ENCODE results near the gene TEX53.

Gene TEX53

GRCh38 chr9:114674076-114674797 is 16.6 kb upstream of the TEX53 start:
- ChIA-PET POLR2A (no interaction called here), CTCF (interaction anchor here (0.7 to 1.8 kb wide), 5 partner anchors 8 to 342 kb away, joined by 3 to 5 read pairs (median 3); partner anchors contain the start of gene ATP6V1G1)
- Histone ChIP-seq H3K27me3 (replicated peaks in 2 of 5; ENCODE audit: control insufficient read depth in 4 of 5, insufficient read depth in 5 of 5, low read length in 4 of 5) (no peaks in the 10 kb centered on the region), H3K27ac (ENCODE audit: insufficient read depth in 1 of 2, low read depth in 1 of 2, low read length in 2 of 2, poor library complexity in 1 of 2, severe bottlenecking in 2 of 2) (no peak overlapping the region), H3K4me1 (ENCODE audit: control extremely low read depth in 1 of 4, control insufficient read depth in 4 of 4, insufficient read depth in 4 of 4, low read length in 3 of 4) (peaks cover 6 to 20% (median 15%) of the 10 kb centered on the region in 4 experiments), H3K4me3 (ENCODE audit: control insufficient read depth in 1 of 7, extremely low read depth in 1 of 7, insufficient read depth in 4 of 7, low read depth in 2 of 7, low read length in 6 of 7) (no peak overlapping the region), H3K9me3 (ENCODE audit: control extremely low read depth in 1 of 5, control insufficient read depth in 4 of 5, insufficient read depth in 2 of 5, low read depth in 1 of 5, low read length in 4 of 5) (no peaks in the 10 kb centered on the region), H3K36me3 (ENCODE audit: control insufficient read depth in 4 of 4, insufficient read depth in 4 of 4, low read length in 3 of 4) (no peaks in the 10 kb centered on the region)
- WGBS (ENCODE audit: insufficient coverage), result 100% methylated on average over 2 of the region's 2 CpGs
- no peak for DNase-seq

- H3K36me3 ChIP-seq (ENCODE audit: control insufficient read depth in 4 of 4, insufficient read depth in 4 of 4, low read length in 3 of 4), result no peaks in the 10 kb centered on the region
- no peaks in the 10 kb centered on the region for H3K9me3 ChIP-seq (ENCODE audit: control extremely low read depth in 1 of 5, control insufficient read depth in 4 of 5, insufficient read depth in 2 of 5, low read depth in 1 of 5, low read length in 4 of 5)
- 91% methylated on average over 1 of the region's 1 CpG for WGBS (ENCODE audit: insufficient coverage)
- CTCF ChIA-PET, result interaction anchor here (1.3 to 3.0 kb wide), 3 partner anchors 10 to 236 kb away, joined by 4 to 14 read pairs (median 9); partner anchors contain the start of gene TEX48
- POLR2A ChIA-PET, result no interaction called here
- H3K27me3 ChIP-seq (replicated peaks in 2 of 5; ENCODE audit: control insufficient read depth in 4 of 5, insufficient read depth in 5 of 5, low read length in 4 of 5), result no peaks in the 10 kb centered on the region
- H3K4me3 ChIP-seq (ENCODE audit: control insufficient read depth in 1 of 7, extremely low read depth in 1 of 7, insufficient read depth in 4 of 7, low read depth in 2 of 7, low read length in 6 of 7), result no peak overlapping the region
- no peak overlapping the region for H3K27ac ChIP-seq (ENCODE audit: insufficient read depth in 1 of 2, low read depth in 1 of 2, low read length in 2 of 2, poor library complexity in 1 of 2, severe bottlenecking in 2 of 2)
- peaks cover 0 to 5% (median 3%) of the 10 kb centered on the region in 4 experiments for H3K4me1 ChIP-seq (ENCODE audit: control extremely low read depth in 1 of 4, control insufficient read depth in 4 of 4, insufficient read depth in 4 of 4, low read length in 3 of 4)
- DNase-seq, result no peak
These were observed 14.0 kb upstream of the TEX53 start for GRCh38 chr9:114671605-114672004.

- Histone ChIP-seq H3K4me1 (ENCODE audit: control extremely low read depth in 1 of 4, control insufficient read depth in 4 of 4, insufficient read depth in 4 of 4, low read length in 3 of 4) (no peaks in the 10 kb centered on the region), H3K27me3 (replicated peaks in 2 of 5; ENCODE audit: control insufficient read depth in 4 of 5, insufficient read depth in 5 of 5, low read length in 4 of 5) (no peaks in the 10 kb centered on the region), H3K9me3 (ENCODE audit: control extremely low read depth in 1 of 5, control insufficient read depth in 4 of 5, insufficient read depth in 2 of 5, low read depth in 1 of 5, low read length in 4 of 5) (no peaks in the 10 kb centered on the region), H3K36me3 (ENCODE audit: control insufficient read depth in 4 of 4, insufficient read depth in 4 of 4, low read length in 3 of 4) (no peaks in the 10 kb centered on the region), H3K4me3 (ENCODE audit: control insufficient read depth in 1 of 7, extremely low read depth in 1 of 7, insufficient read depth in 4 of 7, low read depth in 2 of 7, low read length in 6 of 7) (no peak overlapping the region), H3K27ac (ENCODE audit: insufficient read depth in 1 of 2, low read depth in 1 of 2, low read length in 2 of 2, poor library complexity in 1 of 2, severe bottlenecking in 2 of 2) (no peak overlapping the region)
- no peak for DNase-seq
- CTCF ChIA-PET, result interaction anchor here (3.0 kb wide), 1 partner anchor 8 kb away, joined by 9 read pairs; no protein-coding TSS in a partner anchor
- POLR2A ChIA-PET, result no interaction called here
These were observed 12.4 kb upstream of the TEX53 start for GRCh38 chr9:114669961-114670360.

- Histone ChIP-seq H3K27me3 (replicated peaks in 2 of 5; ENCODE audit: control insufficient read depth in 4 of 5, insufficient read depth in 5 of 5, low read length in 4 of 5) (no peaks in the 10 kb centered on the region), H3K36me3 (ENCODE audit: control insufficient read depth in 4 of 4, insufficient read depth in 4 of 4, low read length in 3 of 4) (no peaks in the 10 kb centered on the region), H3K27ac (ENCODE audit: insufficient read depth in 1 of 2, low read depth in 1 of 2, low read length in 2 of 2, poor library complexity in 1 of 2, severe bottlenecking in 2 of 2) (no peak overlapping the region), H3K9me3 (ENCODE audit: control extremely low read depth in 1 of 5, control insufficient read depth in 4 of 5, insufficient read depth in 2 of 5, low read depth in 1 of 5, low read length in 4 of 5) (no peaks in the 10 kb centered on the region), H3K4me3 (ENCODE audit: control insufficient read depth in 1 of 7, extremely low read depth in 1 of 7, insufficient read depth in 4 of 7, low read depth in 2 of 7, low read length in 6 of 7) (no peak overlapping the region), H3K4me1 (ENCODE audit: control extremely low read depth in 1 of 4, control insufficient read depth in 4 of 4, insufficient read depth in 4 of 4, low read length in 3 of 4) (no peaks in the 10 kb centered on the region)
- ChIA-PET CTCF (interaction anchor here (0.7 to 1.6 kb wide), 3 partner anchors 10 to 161 kb away, joined by 3 to 5 read pairs (median 3); no protein-coding TSS in a partner anchor), POLR2A (no interaction called here)
- no peak for DNase-seq
- WGBS (ENCODE audit: insufficient coverage), result 80% methylated on average over 1 of the region's 6 CpGs
These were observed 10.5 kb upstream of the TEX53 start for GRCh38 chr9:114668146-114668545.

- peaks cover 0 to 8% (median 5%) of the 10 kb centered on the region in 4 experiments for H3K4me1 ChIP-seq (ENCODE audit: control extremely low read depth in 1 of 4, control insufficient read depth in 4 of 4, insufficient read depth in 4 of 4, low read length in 3 of 4)
- no peak for DNase-seq
- POLR2A ChIA-PET, result no interaction called here
- H3K9me3 ChIP-seq (ENCODE audit: control extremely low read depth in 1 of 5, control insufficient read depth in 4 of 5, insufficient read depth in 2 of 5, low read depth in 1 of 5, low read length in 4 of 5), result no peaks in the 10 kb centered on the region
- no peaks in the 10 kb centered on the region for H3K36me3 ChIP-seq (ENCODE audit: control insufficient read depth in 4 of 4, insufficient read depth in 4 of 4, low read length in 3 of 4)
- no peak overlapping the region for H3K4me3 ChIP-seq (ENCODE audit: control insufficient read depth in 1 of 7, extremely low read depth in 1 of 7, insufficient read depth in 4 of 7, low read depth in 2 of 7, low read length in 6 of 7)
- no peaks in the 10 kb centered on the region for H3K27me3 ChIP-seq (replicated peaks in 2 of 5; ENCODE audit: control insufficient read depth in 4 of 5, insufficient read depth in 5 of 5, low read length in 4 of 5)
- CTCF ChIA-PET, result interaction anchor here (1.0 to 2.4 kb wide), 6 partner anchors 9 to 17 kb away, joined by 3 to 10 read pairs (median 4); no protein-coding TSS in a partner anchor
- WGBS (ENCODE audit: insufficient coverage), result 83% methylated on average over 2 of the region's 4 CpGs
- no peak overlapping the region for H3K27ac ChIP-seq (ENCODE audit: insufficient read depth in 1 of 2, low read depth in 1 of 2, low read length in 2 of 2, poor library complexity in 1 of 2, severe bottlenecking in 2 of 2)
These were observed 9.2 kb upstream of the TEX53 start for GRCh38 chr9:114666851-114667250.

- H3K36me3 ChIP-seq (ENCODE audit: control insufficient read depth in 4 of 4, insufficient read depth in 4 of 4, low read length in 3 of 4), result no peaks in the 10 kb centered on the region
- ChIA-PET CTCF (interaction anchor here (0.9 to 2.4 kb wide), 8 partner anchors 9 to 366 kb away, joined by 3 to 10 read pairs (median 4); no protein-coding TSS in a partner anchor), POLR2A (no interaction called here)
- peaks cover 0 to 8% (median 5%) of the 10 kb centered on the region in 4 experiments for H3K4me1 ChIP-seq (ENCODE audit: control extremely low read depth in 1 of 4, control insufficient read depth in 4 of 4, insufficient read depth in 4 of 4, low read length in 3 of 4)
- 100% methylated on average over 4 of the region's 5 CpGs for whole genome bisulfite sequencing (ENCODE audit: insufficient coverage)
- no peaks in the 10 kb centered on the region for H3K27me3 ChIP-seq (replicated peaks in 2 of 5; ENCODE audit: control insufficient read depth in 4 of 5, insufficient read depth in 5 of 5, low read length in 4 of 5)
- no peaks in the 10 kb centered on the region for H3K9me3 ChIP-seq (ENCODE audit: control extremely low read depth in 1 of 5, control insufficient read depth in 4 of 5, insufficient read depth in 2 of 5, low read depth in 1 of 5, low read length in 4 of 5)
- no peak overlapping the region for H3K4me3 ChIP-seq (ENCODE audit: control insufficient read depth in 1 of 7, extremely low read depth in 1 of 7, insufficient read depth in 4 of 7, low read depth in 2 of 7, low read length in 6 of 7)
- H3K27ac ChIP-seq (ENCODE audit: insufficient read depth in 1 of 2, low read depth in 1 of 2, low read length in 2 of 2, poor library complexity in 1 of 2, severe bottlenecking in 2 of 2), result no peak overlapping the region
- DNase-seq, result no peak
These were observed 8.8 kb upstream of the TEX53 start for GRCh38 chr9:114666401-114666800.

GRCh38 chr9:114664181-114664580 is 6.6 kb upstream of the TEX53 start:
- no peaks in the 10 kb centered on the region for H3K9me3 ChIP-seq (ENCODE audit: control extremely low read depth in 1 of 5, control insufficient read depth in 4 of 5, insufficient read depth in 2 of 5, low read depth in 1 of 5, low read length in 4 of 5)
- ChIA-PET POLR2A (no interaction called here), CTCF (interaction anchor here (1.0 to 2.4 kb wide), 8 partner anchors 10 to 351 kb away, joined by 3 to 10 read pairs (median 6); no protein-coding TSS in a partner anchor)
- no peak overlapping the region for H3K4me3 ChIP-seq (ENCODE audit: control insufficient read depth in 1 of 7, extremely low read depth in 1 of 7, insufficient read depth in 4 of 7, low read depth in 2 of 7, low read length in 6 of 7)
- no peak overlapping the region for H3K27ac ChIP-seq (ENCODE audit: insufficient read depth in 1 of 2, low read depth in 1 of 2, low read length in 2 of 2, poor library complexity in 1 of 2, severe bottlenecking in 2 of 2)
- DNase-seq, result no peak
- H3K36me3 ChIP-seq (ENCODE audit: control insufficient read depth in 4 of 4, insufficient read depth in 4 of 4, low read length in 3 of 4), result no peaks in the 10 kb centered on the region
- no peaks in the 10 kb centered on the region for H3K27me3 ChIP-seq (replicated peaks in 2 of 5; ENCODE audit: control insufficient read depth in 4 of 5, insufficient read depth in 5 of 5, low read length in 4 of 5)
- no CpG with 5 or more reads among the region's 3 CpGs for WGBS (ENCODE audit: insufficient coverage)
- H3K4me1 ChIP-seq (ENCODE audit: control extremely low read depth in 1 of 4, control insufficient read depth in 4 of 4, insufficient read depth in 4 of 4, low read length in 3 of 4), result peaks cover 0 to 8% (median 5%) of the 10 kb centered on the region in 4 experiments
